GM12875 (cell line): Measurements from ENCODE around the gene SIGLEC14.
A peak's percentile ranks its signal among the peaks of the same experiment; 100 is the strongest.

Experiments used
- H3K4me3 ChIP-seq: one replicate; pipeline ENCODE4 v1.5.1; 2011; ENCODE audit warnings: low read depth, low read length, control low read depth
- CTCF ChIP-seq: IDR thresholded peaks from 2 replicates; pipeline ENCODE4 v1.5.1; 2011; ENCODE audit warnings: low read depth, mild to moderate bottlenecking, control low read depth, inconsistent platforms, low read length, moderate library complexity, borderline replicate concordance; ENCODE audit not compliant: insufficient read depth

The SIGLEC14 gene

GRCh38 chr19:51614789-51615188, 31.8 kb downstream of the SIGLEC14 start:
- no peak overlapping the region for H3K4me3 ChIP-seq
- no peak for TF ChIP-seq CTCF

GRCh38 chr19:51610576-51610975, 36.0 kb downstream of the SIGLEC14 start:
- no peak overlapping the region for H3K4me3 ChIP-seq
- no peak for TF ChIP-seq CTCF

- peak; percentile 71 for TF ChIP-seq CTCF
- H3K4me3 ChIP-seq = no peak overlapping the region
Observed at GRCh38 chr19:51607920-51608562, 38.6 kb downstream of the SIGLEC14 start.

GRCh38 chr19:51607077-51607476, 39.5 kb downstream of the SIGLEC14 start:
- TF ChIP-seq CTCF = no peak
- no peak overlapping the region for H3K4me3 ChIP-seq

- 0 out of 2 replicates have a peak, but pooled peaks have one; percentile 16 for TF ChIP-seq CTCF
- peak overlapping the region; percentile 39 for H3K4me3 ChIP-seq
Observed at GRCh38 chr19:51602189-51602854, 44.3 kb downstream of the SIGLEC14 start.

- TF ChIP-seq CTCF = no peak
- peak overlapping the region; percentile 16 for H3K4me3 ChIP-seq
Observed at GRCh38 chr19:51600940-51601580, 45.6 kb downstream of the SIGLEC14 start.
